ENCODE data around the gene NEDD4L. TPM values are rescaled to one million over a fixed set of nuclear protein-coding genes. Genes with fewer than 3 reads are reported as not detected.

Gene NEDD4L
- total RNA-seq, 1 experiment from 2014 or later: 39.1 TPM

DNA sequence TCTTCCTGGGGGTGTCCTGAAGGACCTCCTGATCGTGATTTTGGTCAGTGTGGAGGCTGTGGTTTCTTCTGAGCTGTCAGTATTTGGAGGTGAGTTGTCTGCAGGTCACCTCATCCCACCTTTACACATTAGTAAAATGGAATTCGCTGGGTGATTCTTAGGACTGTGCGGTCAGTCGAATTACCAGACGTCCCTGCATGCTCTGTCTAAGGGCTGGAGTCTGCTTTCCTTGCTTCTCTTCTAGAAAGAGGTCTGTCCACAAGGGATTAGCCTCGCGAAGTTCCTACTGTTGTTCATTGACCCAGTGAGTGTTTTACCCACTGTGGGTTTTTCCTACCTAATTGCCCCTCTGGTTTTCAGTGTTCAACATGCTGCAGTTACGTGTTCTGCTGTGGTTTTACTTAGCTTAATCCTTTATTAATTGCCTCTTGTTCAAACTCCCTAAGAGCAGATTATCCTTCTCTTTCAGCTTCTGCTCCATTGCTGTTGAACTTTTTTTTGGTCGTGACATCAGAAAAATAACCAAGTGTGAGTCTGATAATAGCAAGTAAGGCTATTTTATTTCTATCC is 183.4 kb downstream of the NEDD4L start:
- no peak for DNase-seq (ENCODE audit: low read depth)
- in situ Hi-C loops (cut with HindIII; ENCODE audit: low pct_unique_long_range_greater_than_20kb, low sequenced_read_pairs): no loop called here

DNA sequence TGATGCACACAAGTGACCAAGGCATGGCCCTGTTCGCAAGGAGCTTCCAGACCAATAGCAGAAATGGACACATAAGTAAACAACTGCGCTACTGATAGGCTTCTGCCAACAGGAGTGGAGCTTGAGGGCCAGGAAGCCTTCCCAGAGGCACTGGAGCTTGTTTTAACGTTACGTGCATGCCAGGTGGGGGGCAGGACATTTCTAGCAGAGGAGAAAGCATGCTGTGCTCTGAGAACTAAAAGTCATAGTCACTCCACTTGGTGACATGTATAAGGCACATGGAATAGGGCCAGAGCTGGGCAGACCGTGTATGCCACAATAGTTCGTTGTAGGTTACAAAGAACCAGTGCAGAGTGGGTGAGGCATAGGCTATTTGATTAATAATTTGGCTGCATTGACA is 184.2 kb downstream of the NEDD4L start:
- no peak for DNase-seq (ENCODE audit: low read depth)
- in situ Hi-C loops (cut with HindIII; ENCODE audit: low pct_unique_long_range_greater_than_20kb, low sequenced_read_pairs): no loop called here

- in situ Hi-C loops (cut with HindIII; ENCODE audit: low pct_unique_long_range_greater_than_20kb, low sequenced_read_pairs): no loop called here
These were observed 184.7 kb downstream of the NEDD4L start for GRCh38 chr18:58228762-58229161.

DNA sequence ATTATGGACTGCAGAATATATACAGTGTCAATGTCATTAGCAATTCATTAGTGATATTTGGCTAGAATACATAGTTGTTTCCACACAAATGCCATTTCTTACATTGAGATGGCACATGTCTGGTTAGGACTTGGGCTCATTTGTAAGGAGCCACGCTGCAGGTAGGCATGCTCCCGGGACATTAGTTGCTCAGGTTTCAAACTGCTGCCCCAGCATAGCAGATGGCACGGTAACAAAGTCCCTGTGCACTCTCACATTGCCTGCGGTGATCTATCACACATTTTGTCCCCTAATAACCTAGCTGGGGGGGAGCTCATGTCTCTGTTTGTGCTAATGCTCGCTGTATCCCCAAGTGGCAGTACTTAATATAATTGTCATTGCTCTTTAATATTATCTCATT is 185.1 kb downstream of the NEDD4L start:
- no peak for DNase-seq (ENCODE audit: low read depth)
- in situ Hi-C loops (cut with HindIII; ENCODE audit: low pct_unique_long_range_greater_than_20kb, low sequenced_read_pairs): no loop called here

More at GRCh38 chr18:58228762-58229161, 184.7 kb downstream of the NEDD4L start:
- no peak for DNase-seq (ENCODE audit: low read depth)

GRCh38 chr18:58230438-58231179 is 186.6 kb downstream of the NEDD4L start:
- in situ Hi-C loops (cut with HindIII; ENCODE audit: low pct_unique_long_range_greater_than_20kb, low sequenced_read_pairs): no loop called here
- DNase-seq (ENCODE audit: low read depth): peak; percentile 57

DNA sequence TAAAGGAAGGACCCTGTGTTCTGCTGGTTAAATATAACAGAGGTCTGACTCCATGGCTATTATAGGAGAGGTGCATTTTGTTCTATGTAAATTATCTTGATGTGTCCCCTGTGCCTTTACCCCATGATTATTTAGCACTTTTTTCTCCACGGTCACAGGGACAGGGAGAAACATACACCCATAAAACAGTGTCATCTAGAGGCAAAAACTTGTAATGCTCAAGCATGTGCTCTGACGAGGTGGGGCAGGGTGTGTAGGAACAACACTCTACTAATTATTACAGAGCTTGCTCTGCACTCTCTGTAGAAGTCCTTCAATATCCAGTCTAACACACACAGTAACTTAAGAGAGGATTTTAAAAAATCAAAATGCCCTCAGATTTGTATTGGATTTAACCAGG is 187.9 kb downstream of the NEDD4L start:
- DNase-seq (ENCODE audit: low read depth): peak; percentile 29
- in situ Hi-C loops (cut with HindIII; ENCODE audit: low pct_unique_long_range_greater_than_20kb, low sequenced_read_pairs): no loop called here

DNA sequence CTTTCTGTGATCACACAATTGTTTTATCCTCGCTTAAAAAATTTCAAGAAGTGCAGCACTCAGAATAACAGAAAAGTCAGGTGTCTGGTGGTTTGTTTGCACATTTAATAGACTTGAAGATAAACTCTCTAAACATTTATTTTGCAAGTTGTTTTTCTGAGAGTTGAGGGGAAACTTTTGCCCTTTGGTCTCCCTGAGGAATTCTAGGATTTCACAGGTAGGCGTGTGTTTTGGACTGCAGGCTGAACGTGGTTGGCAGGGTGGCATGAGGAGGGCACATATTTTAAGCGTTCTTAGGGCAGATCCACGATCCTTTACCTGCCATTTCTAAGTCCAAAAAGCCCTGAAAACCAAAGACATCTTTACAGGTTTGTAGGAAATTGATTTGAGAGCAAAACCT is 188.6 kb downstream of the NEDD4L start:
- DNase-seq (ENCODE audit: low read depth): no peak
- in situ Hi-C loops (cut with HindIII; ENCODE audit: low pct_unique_long_range_greater_than_20kb, low sequenced_read_pairs): no loop called here

DNA sequence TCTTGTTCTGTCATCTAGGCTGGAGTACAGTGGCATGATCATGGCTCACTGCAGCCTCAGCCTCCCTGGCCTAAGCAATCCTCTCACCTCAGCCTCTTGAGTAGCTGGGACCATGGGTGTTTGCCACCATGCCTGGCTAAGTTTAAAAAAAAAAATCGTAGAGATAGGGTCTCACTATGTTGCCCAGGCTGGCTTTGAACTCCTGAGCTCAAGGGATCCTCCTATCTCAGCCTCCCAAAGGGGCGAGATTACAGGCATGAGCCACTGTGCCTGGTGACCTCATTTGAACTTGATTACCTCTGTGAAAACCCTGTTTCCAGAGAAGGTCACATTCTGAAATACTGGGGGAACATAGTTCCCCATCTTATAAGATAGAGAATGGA is 190.3 kb downstream of the NEDD4L start:
- in situ Hi-C loops (cut with HindIII; ENCODE audit: low pct_unique_long_range_greater_than_20kb, low sequenced_read_pairs): no loop called here
- DNase-seq (ENCODE audit: low read depth): no peak

DNA sequence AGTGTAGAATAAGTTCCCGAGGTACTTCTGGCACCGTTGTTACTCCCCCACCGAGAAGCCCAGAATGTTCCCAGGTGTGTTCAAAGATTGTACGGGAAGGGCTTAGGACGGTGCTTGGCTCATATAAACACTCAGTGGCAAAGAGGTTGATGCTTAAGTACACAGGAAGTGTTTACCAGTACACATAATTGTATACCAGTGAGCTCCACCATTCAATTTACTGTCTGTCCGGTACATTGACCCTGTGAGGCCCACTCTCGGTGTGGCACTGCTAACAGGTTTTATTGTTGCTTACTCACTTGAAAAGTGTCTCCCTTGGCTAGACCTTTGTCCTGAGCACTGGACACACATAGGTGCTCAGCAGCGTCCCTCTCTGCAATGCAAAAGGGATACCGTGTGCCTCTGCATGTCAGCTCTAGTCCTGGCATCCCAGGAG is 191.0 kb downstream of the NEDD4L start:
- DNase-seq (ENCODE audit: low read depth): no peak
- in situ Hi-C loops (cut with HindIII; ENCODE audit: low pct_unique_long_range_greater_than_20kb, low sequenced_read_pairs): no loop called here

GRCh38 chr18:58239879-58240278 is 195.9 kb downstream of the NEDD4L start:
- in situ Hi-C loops (cut with HindIII; ENCODE audit: low pct_unique_long_range_greater_than_20kb, low sequenced_read_pairs): no loop called here
- DNase-seq (ENCODE audit: low read depth): peak; percentile 32

- DNase-seq (ENCODE audit: low read depth): no peak
- in situ Hi-C loops (cut with HindIII; ENCODE audit: low pct_unique_long_range_greater_than_20kb, low sequenced_read_pairs): no loop called here
These were observed 197.1 kb downstream of the NEDD4L start for GRCh38 chr18:58241026-58241679.

- in situ Hi-C loops (cut with HindIII; ENCODE audit: low pct_unique_long_range_greater_than_20kb, low sequenced_read_pairs): no loop called here
These were observed 197.9 kb downstream of the NEDD4L start for GRCh38 chr18:58241877-58242276.

GRCh38 chr18:58242435-58242834 is 198.4 kb downstream of the NEDD4L start:
- DNase-seq (ENCODE audit: low read depth): no peak
- in situ Hi-C loops (cut with HindIII; ENCODE audit: low pct_unique_long_range_greater_than_20kb, low sequenced_read_pairs): no loop called here

More at GRCh38 chr18:58241877-58242276, 197.9 kb downstream of the NEDD4L start:
- DNase-seq (ENCODE audit: low read depth): peak; percentile 81

DNA sequence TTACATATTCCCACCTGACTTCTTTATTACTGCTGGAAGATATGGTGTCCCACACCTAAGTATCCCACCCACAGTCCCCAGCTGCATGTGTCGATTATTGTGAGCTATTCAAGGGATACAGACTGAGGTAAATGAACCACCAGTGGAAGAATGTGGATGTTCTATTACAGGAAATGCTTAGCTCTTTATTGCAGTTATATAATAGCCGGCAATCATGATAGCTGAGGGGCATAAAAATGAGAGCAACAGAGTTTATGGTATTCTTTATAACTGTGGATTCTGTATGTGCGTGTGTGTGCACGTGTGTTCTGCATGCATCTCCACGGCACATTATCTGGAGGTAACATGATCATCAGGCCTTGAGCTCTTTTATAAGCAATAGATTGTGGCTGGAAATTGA is 198.9 kb downstream of the NEDD4L start:
- no peak for DNase-seq (ENCODE audit: low read depth)
- in situ Hi-C loops (cut with HindIII; ENCODE audit: low pct_unique_long_range_greater_than_20kb, low sequenced_read_pairs): no loop called here

- no peak for DNase-seq (ENCODE audit: low read depth)
- in situ Hi-C loops (cut with HindIII; ENCODE audit: low pct_unique_long_range_greater_than_20kb, low sequenced_read_pairs): no loop called here
These were observed 199.4 kb downstream of the NEDD4L start for GRCh38 chr18:58243401-58243800.

DNA sequence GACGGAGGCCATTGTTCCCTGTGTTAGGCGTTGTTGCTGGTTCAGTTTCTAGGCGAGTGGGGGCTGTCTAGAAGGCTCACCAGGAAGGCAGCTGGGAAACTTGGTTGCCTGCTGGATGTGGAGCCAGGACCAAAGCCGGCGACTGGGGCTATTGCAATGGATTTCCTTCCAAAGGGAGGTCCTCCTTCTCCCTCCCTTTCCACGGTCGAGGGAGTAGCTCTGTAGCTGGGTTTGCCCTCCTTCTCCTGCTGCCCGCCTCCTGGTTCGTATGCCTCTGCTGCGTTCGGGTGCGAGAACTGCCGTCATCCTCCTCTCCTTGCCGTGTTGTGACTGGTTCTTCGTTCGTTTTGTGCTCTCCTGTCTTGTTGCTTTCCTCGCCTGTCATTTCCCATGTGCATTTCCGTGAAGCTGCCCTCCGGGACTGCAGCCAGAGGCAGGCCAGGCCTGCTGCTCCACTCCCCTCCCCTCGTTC is 203.4 kb downstream of the NEDD4L start:
- no peak for DNase-seq (ENCODE audit: low read depth)
- in situ Hi-C loops (cut with HindIII; ENCODE audit: low pct_unique_long_range_greater_than_20kb, low sequenced_read_pairs): no loop called here

- in situ Hi-C loops (cut with HindIII; ENCODE audit: low pct_unique_long_range_greater_than_20kb, low sequenced_read_pairs): no loop called here
- no peak for DNase-seq (ENCODE audit: low read depth)
These were observed 205.7 kb downstream of the NEDD4L start for GRCh38 chr18:58249712-58250111.

DNA sequence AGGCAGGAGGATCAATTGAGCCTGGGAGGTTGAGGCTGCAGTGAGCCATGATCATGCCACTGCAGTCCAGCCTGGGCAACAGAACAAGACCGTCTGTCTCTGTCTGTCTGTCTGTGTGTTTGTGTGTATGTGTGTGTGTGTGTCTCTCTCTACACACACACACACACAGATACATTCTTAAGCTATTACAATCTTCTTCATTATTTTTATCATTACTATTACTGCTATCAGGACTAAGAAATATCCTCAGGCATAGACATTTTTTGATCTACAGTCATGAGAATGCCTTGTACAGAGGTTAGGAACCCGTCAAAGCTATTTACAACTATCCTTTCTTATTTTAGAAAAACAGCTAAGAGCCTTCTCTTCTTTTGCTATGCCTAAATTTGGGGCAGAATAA is 207.4 kb downstream of the NEDD4L start:
- in situ Hi-C loops (cut with HindIII; ENCODE audit: low pct_unique_long_range_greater_than_20kb, low sequenced_read_pairs): no loop called here
- DNase-seq (ENCODE audit: low read depth): no peak

- DNase-seq (ENCODE audit: low read depth): no peak
- in situ Hi-C loops (cut with HindIII; ENCODE audit: low pct_unique_long_range_greater_than_20kb, low sequenced_read_pairs): no loop called here
These were observed 208.1 kb downstream of the NEDD4L start for GRCh38 chr18:58252166-58252565.

Measured in Caki2 (cell line).